GM12873 (cell line): Measurements from ENCODE around the gene SPINK8.

Experiments used
- CTCF ChIP-seq: IDR thresholded peaks from 2 replicates; pipeline ENCODE4 v1.5.1; 2012; ENCODE audit warnings: low read depth, mild to moderate bottlenecking, moderate library complexity, low read length, control low read depth; ENCODE audit not compliant: insufficient read depth; ENCODE audit errors: missing control alignments

Gene SPINK8

GRCh38 chr3:48299746-48300712 lies 33.4 kb downstream of the SPINK8 start:
- TF ChIP-seq CTCF, result no peak

- TF ChIP-seq CTCF, result no peak
Observed at GRCh38 chr3:48297111-48297810, 36.2 kb downstream of the SPINK8 start.

- no peak for TF ChIP-seq CTCF
Observed at GRCh38 chr3:48296699-48297098, 36.8 kb downstream of the SPINK8 start.

GRCh38 chr3:48294611-48295263 lies 38.7 kb downstream of the SPINK8 start:
- no peak for TF ChIP-seq CTCF

- no peak for TF ChIP-seq CTCF
Observed at GRCh38 chr3:48289659-48290058, 43.8 kb downstream of the SPINK8 start.

GRCh38 chr3:48287034-48287433 lies 46.4 kb downstream of the SPINK8 start:
- TF ChIP-seq CTCF, result no peak

- TF ChIP-seq CTCF, result no peak
Observed at GRCh38 chr3:48286308-48286707, 47.2 kb downstream of the SPINK8 start.
